HEK293T (cell line): ENCODE data around the gene LETM1.

Source experiments
- CTCF ChIA-PET: fragments of 350-600 bp; formaldehyde crosslinking; extraction: SDS; loops from one replicate; lab custom pipeline; 2021; ENCODE audit warnings: antibody characterized with exemption, inconsistent platforms; lab: Yijun Ruan, JAX
- POLR2A ChIA-PET: fragments of 350-600 bp; formaldehyde crosslinking; extraction: SDS; loops from one replicate; lab custom pipeline; 2020; ENCODE audit warnings: antibody characterized with exemption, inconsistent platforms; lab: Yijun Ruan, JAX
- DNase-seq: peaks from one replicate; pipeline ENCODE4 v3.0.0; 2012; ENCODE audit warnings: mixed read lengths; ENCODE audit errors: extremely low spot score
- ARNT ChIP-seq: fragments of 450-650 bp; IDR thresholded peaks from 2 replicates; pipeline ENCODE4 v1.6.1; 2017; ENCODE audit warnings: mild to moderate bottlenecking
- BHLHE40 ChIP-seq: fragments of 450-650 bp; IDR thresholded peaks from 2 replicates; pipeline ENCODE4 v1.6.1; 2016; ENCODE audit warnings: mild to moderate bottlenecking, moderate library complexity, borderline replicate concordance
- CTBP1 ChIP-seq: fragments of 450-650 bp; IDR thresholded peaks from 2 replicates; pipeline ENCODE4 v1.6.1; 2016; ENCODE audit warnings: borderline replicate concordance
- ELF4 ChIP-seq: fragments of 450-650 bp; IDR thresholded peaks from 2 replicates; pipeline ENCODE4 v1.6.1; 2017; ENCODE audit warnings: antibody characterized with exemption
- FOXA1 ChIP-seq: fragments of 450-650 bp; IDR thresholded peaks from 2 replicates; pipeline ENCODE4 v1.6.1; 2016; ENCODE audit warnings: mild to moderate bottlenecking
- FOXK2 ChIP-seq: fragments of 450-650 bp; IDR thresholded peaks from 2 replicates; pipeline ENCODE4 v1.6.1; 2016; ENCODE audit warnings: mild to moderate bottlenecking
- FOXM1 ChIP-seq: fragments of 450-650 bp; IDR thresholded peaks from 2 replicates; pipeline ENCODE4 v1.6.1; 2017; ENCODE audit warnings: mild to moderate bottlenecking, borderline replicate concordance
- HDGF ChIP-seq: fragments of 450-650 bp; IDR thresholded peaks from 2 replicates; pipeline ENCODE4 v1.6.1; 2017; ENCODE audit warnings: antibody characterized with exemption, borderline replicate concordance
- L3MBTL2 ChIP-seq: fragments of 450-650 bp; conservative IDR thresholded peaks from 2 replicates; pipeline ENCODE4 v1.6.1; 2016; ENCODE audit warnings: mild to moderate bottlenecking
- LEF1 ChIP-seq: fragments of 450-650 bp; IDR thresholded peaks from 2 replicates; pipeline ENCODE4 v1.6.1; 2017; ENCODE audit warnings: mild to moderate bottlenecking, borderline replicate concordance
- NFRKB ChIP-seq: fragments of 450-650 bp; IDR thresholded peaks from 2 replicates; pipeline ENCODE4 v1.6.1; 2016; ENCODE audit warnings: mild to moderate bottlenecking, moderate library complexity
- PKNOX1 ChIP-seq: fragments of 450-650 bp; IDR thresholded peaks from 2 replicates; pipeline ENCODE4 v1.6.1; 2016
- SP1 ChIP-seq: fragments of 450-650 bp; IDR thresholded peaks from 2 replicates; pipeline ENCODE4 v1.6.1; 2017
- SUZ12 ChIP-seq: fragments of 450-650 bp; IDR thresholded peaks from 2 replicates; pipeline ENCODE4 v1.6.1; 2016; ENCODE audit warnings: mild to moderate bottlenecking
- TARDBP ChIP-seq: fragments of 450-650 bp; IDR thresholded peaks from 2 replicates; pipeline ENCODE4 v1.6.1; 2016
- ZNF384 ChIP-seq: fragments of 450-650 bp; IDR thresholded peaks from 2 replicates; pipeline ENCODE4 v1.6.1; 2016

The LETM1 gene

GRCh38 chr4:1830234-1830633 is 25.7 kb downstream of the LETM1 start:
- ChIA-PET CTCF (interaction anchor here (1.3 kb wide), 1 partner anchor 137 kb away, joined by 3 read pairs; no protein-coding TSS in a partner anchor), POLR2A (no interaction called here)

GRCh38 chr4:1826531-1827350 is 29.2 kb downstream of the LETM1 start:
- no peak for DNase-seq
- CTCF ChIA-PET: interaction anchor here (0.7 kb wide), 1 partner anchor 49 kb away, joined by 3 read pairs; no protein-coding TSS in a partner anchor
- POLR2A ChIA-PET: no interaction called here
- no peak for TF ChIP-seq ARNT

More at GRCh38 chr4:1830234-1830633, 25.7 kb downstream of the LETM1 start:
- DNase-seq: no peak
- TF ChIP-seq SUZ12 (no peak), HDGF (no peak), ARNT (no peak), FOXA1 (no peak), ELF4 (no peak), FOXM1 (no peak), PKNOX1 (no peak), CTBP1 (no peak), FOXK2 (no peak), ZNF384 (no peak), TARDBP (no peak), L3MBTL2 (no peak)

GRCh38 chr4:1825326-1825725 is 30.6 kb downstream of the LETM1 start:
- DNase-seq: no peak
- ChIA-PET POLR2A (no interaction called here), CTCF (no interaction called here)
- TF ChIP-seq NFRKB (no peak), L3MBTL2 (no peak), HDGF (no peak), LEF1 (no peak), PKNOX1 (no peak), FOXA1 (no peak), ZNF384 (no peak), ARNT (no peak), FOXK2 (no peak), ELF4 (no peak), BHLHE40 (no peak), FOXM1 (no peak), SUZ12 (no peak), TARDBP (no peak), SP1 (no peak)

- no peak for DNase-seq
- ChIA-PET POLR2A (no interaction called here), CTCF (no interaction called here)
- TF ChIP-seq FOXK2: no peak
- no peak for TF ChIP-seq LEF1
- TF ChIP-seq ARNT: no peak
- no peak for TF ChIP-seq SP1
- no peak for TF ChIP-seq FOXM1
- TF ChIP-seq CTBP1: no peak
- no peak for TF ChIP-seq ZNF384
- TF ChIP-seq PKNOX1: no peak
- no peak for TF ChIP-seq L3MBTL2
- no peak for TF ChIP-seq SUZ12
- TF ChIP-seq FOXA1: no peak
- no peak for TF ChIP-seq TARDBP
- no peak for TF ChIP-seq BHLHE40
Measured at GRCh38 chr4:1824746-1825145, 31.2 kb downstream of the LETM1 start.

- POLR2A ChIA-PET: no interaction called here
- TF ChIP-seq HDGF: no peak
- no peak for TF ChIP-seq L3MBTL2
- no peak for TF ChIP-seq FOXA1
- no peak for TF ChIP-seq ZNF384
- TF ChIP-seq PKNOX1: no peak
- TF ChIP-seq BHLHE40: no peak
- no peak for TF ChIP-seq FOXK2
- no peak for TF ChIP-seq TARDBP
- TF ChIP-seq ELF4: no peak
- TF ChIP-seq NFRKB: no peak
- TF ChIP-seq CTBP1: no peak
- no peak for TF ChIP-seq ARNT
- no peak for TF ChIP-seq SUZ12
- TF ChIP-seq LEF1: no peak
- CTCF ChIA-PET: no interaction called here
- DNase-seq: no peak
Measured at GRCh38 chr4:1823545-1823932, 32.4 kb downstream of the LETM1 start.
